Measurements from ENCODE around the gene GAD2. TPM values are rescaled to one million over a fixed set of nuclear protein-coding genes. Genes with fewer than 3 reads are reported as not detected.

Gene GAD2
- total and polyA plus RNA-seq, 9 of the 15 experiments (the other 6 are each of a cell fraction or from before 2014, with no cell fraction given), result not detected

DNA sequence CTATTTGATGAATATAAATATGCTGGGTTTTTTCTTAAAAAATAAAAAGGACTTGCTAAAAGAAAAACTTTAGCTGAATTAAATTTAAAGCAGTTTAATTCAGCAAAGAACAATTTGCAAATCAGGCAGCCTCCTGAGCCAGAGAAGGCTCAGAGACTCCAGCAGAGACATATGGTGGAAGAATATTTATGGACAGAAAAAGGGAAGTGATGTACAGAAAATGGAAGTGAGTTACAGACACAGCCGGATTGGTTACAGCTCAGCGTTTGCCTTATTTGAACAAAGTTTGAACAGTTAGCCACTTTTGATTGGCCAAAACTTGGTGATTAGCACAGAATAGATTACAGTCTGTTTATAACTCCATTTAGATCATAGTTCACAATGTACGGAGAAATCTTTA is 110.3 kb downstream of the GAD2 start:
- intact Hi-C loops (cut with micrococcal nuclease) (no loop called here), in situ Hi-C loops (cut with MboI) (no loop called here)
- H2AFZ ChIP-seq (ENCODE audit: low read depth, low read length), result no peak overlapping the region
- H3K27ac ChIP-seq (ENCODE audit: extremely low read depth, low read depth, low read length), result no peak overlapping the region
- POLR2A ChIA-PET, result no interaction called here
- no peaks in the 10 kb centered on the region for H3K79me2 ChIP-seq (ENCODE audit: control insufficient read depth, insufficient read depth, low read length)
- H4K20me1 ChIP-seq (replicated peaks; ENCODE audit: control insufficient read depth, insufficient read depth, low read length), result no peaks in the 10 kb centered on the region
- no peak overlapping the region for H3K4me3 ChIP-seq
- no peak overlapping the region for H3K9ac ChIP-seq (ENCODE audit: insufficient read depth in 1 of 2, low read depth in 2 of 2, low read length in 2 of 2)
- H3K9me1 ChIP-seq (ENCODE audit: control insufficient read depth, insufficient read depth, low read length), result no peaks in the 10 kb centered on the region
- no peak for DNase-seq (ENCODE audit: extremely low read depth in 1 of 4, low spot score in 3 of 4)
- no peaks in the 10 kb centered on the region for H3K9me3 ChIP-seq (replicated peaks; ENCODE audit: control insufficient read depth, insufficient read depth, low read depth, low read length)
- TF ChIP-seq KHSRP (IDR thresholded peaks at IDR 0.05), result no peak
- TF ChIP-seq TAL1 (IDR thresholded peaks at IDR 0.05), result no peak
- no peak for TF ChIP-seq CBFB (CRISPR knock-in tag; IDR thresholded peaks at IDR 0.05)
- TF ChIP-seq MAZ (CRISPR knock-in tag; conservative IDR thresholded peaks at IDR 0.05 in 1 of 2, IDR thresholded peaks at IDR 0.05 in 1 of 2), result no peak
- TF ChIP-seq CHAMP1 (IDR thresholded peaks at IDR 0.05), result no peak
- TF ChIP-seq ZNF408 (CRISPR knock-in tag; IDR thresholded peaks at IDR 0.05; ENCODE audit: low read depth), result no peak
- no peak for TF ChIP-seq ZNF707 (CRISPR knock-in tag; conservative IDR thresholded peaks at IDR 0.05)
- peak; percentile 58; the same call in 1 of the 2 replicates for TF ChIP-seq SPI1 (IDR thresholded peaks at IDR 0.05; ENCODE audit: borderline replicate concordance, low read depth, low read length)
- TF ChIP-seq SRSF1 (IDR thresholded peaks at IDR 0.05; ENCODE audit: low read depth, low read length), result no peak
- no TSS peak for BruUV-seq (replicated peaks)
- H3K4me1 ChIP-seq (replicated peaks in 1 of 2; ENCODE audit: control insufficient read depth in 2 of 2, insufficient read depth in 2 of 2, low read length in 2 of 2), result no peaks in the 10 kb centered on the region
- CTCF ChIA-PET (ENCODE audit: low intra/inter-chr PET ratio), result interaction anchor here (0.6 kb wide), 1 partner anchor 1860 kb away, joined by 3 read pairs; no protein-coding TSS in a partner anchor
- 2% methylated on average over 3 of the region's 3 CpGs for WGBS (ENCODE audit: insufficient coverage, low coverage, missing lambda C conversion rate)
- ATAC-seq, result no peak
- FAIRE-seq, result no peak
- no peak overlapping the region for H3K4me2 ChIP-seq (ENCODE audit: insufficient read depth, low read length)
- no peaks in the 10 kb centered on the region for H3K27me3 ChIP-seq (ENCODE audit: control insufficient read depth in 2 of 2, insufficient read depth in 2 of 2, low read length in 2 of 2)
- H3K36me3 ChIP-seq (ENCODE audit: control insufficient read depth, insufficient read depth, low read length), result no peaks in the 10 kb centered on the region

All from K562 (cell line).